K562 (cell line): Measurements from ENCODE around the gene KRT36. TPM values are rescaled to one million over a fixed set of nuclear protein-coding genes. Genes with fewer than 3 reads are reported as not detected.

ENCODE experiments used
- ATAC-seq: fragments of 200-7000 bp; cut with Tn5 transposase; 3 replicates; pipeline ENCODE4 v1.9.1; 2020; ENCODE audit warnings: moderate library complexity
- BruUV-seq: library from RNA; stranded (reverse); fragments of 400-500 nt; replicated peaks from 2 replicates; lab custom pipeline; 2021; lab: Mats Ljungman, UMichigan
- CTCF ChIA-PET: fragments of 300-600 bp; formaldehyde crosslinking; extraction: SDS; loops from one replicate; lab custom pipeline; 2021; ENCODE audit warnings: low intra/inter-chr PET ratio; lab: Yijun Ruan, JAX
- POLR2A ChIA-PET: fragments of 300-600, 350-650 bp; sonication (Branson Sonifier 250); formaldehyde crosslinking; extraction: SDS; loops from one replicate; lab custom pipeline; 2021; ENCODE audit warnings: antibody characterized with exemption, inconsistent platforms; lab: Yijun Ruan, JAX
- DNase-seq, 4 experiments: peaks; one replicate each; pipeline versions ENCODE4 v3.0.0 to v3.0.0-alpha.2; 2011 to 2018; ENCODE audit warnings: low spot score in 3 of 4, mixed read lengths in 3 of 4; ENCODE audit errors: extremely low read depth in 1 of 4
- FAIRE-seq: peaks from 2 replicates; lab custom pipeline; 2011; peaks lifted over from hg19 to GRCh38; lab: Jason Lieb, UNC
- H2AFZ ChIP-seq: 2 replicates; pipeline ENCODE4 v1.6.0; 2011; ENCODE audit warnings: low read depth, low read length, control low read depth, inconsistent platforms
- H3K27ac ChIP-seq: fragments of 200-600 bp; 3 replicates; pipeline ENCODE4 v1.8.0; 2011; ENCODE audit warnings: low read depth, mild to moderate bottlenecking, control low read depth, inconsistent platforms, low read length, moderate library complexity, mixed read lengths; ENCODE audit errors: extremely low read depth
- H3K27me3 ChIP-seq, 2 experiments: fragments of 300-600 bp in 1 of 2; 2 replicates in 1 of 2; 3 replicates in 1 of 2; pipeline versions ENCODE4 v1.6.0 to v1.8.0; 2011; ENCODE audit warnings: inconsistent platforms in 2 of 2, low read length in 2 of 2, mild to moderate bottlenecking in 1 of 2, mixed read lengths in 1 of 2, moderate library complexity in 1 of 2; ENCODE audit not compliant: control insufficient read depth in 2 of 2, insufficient read depth in 2 of 2
- H3K36me3 ChIP-seq: fragments of 300-600 bp; 3 replicates; pipeline ENCODE4 v1.8.0; 2011; ENCODE audit warnings: mild to moderate bottlenecking, low read length, inconsistent platforms; ENCODE audit not compliant: control insufficient read depth, insufficient read depth
- H3K4me1 ChIP-seq, 2 experiments: fragments of 200-600 bp in 1 of 2; replicated peaks in 1 of 2; 2 replicates in 1 of 2; 3 replicates in 1 of 2; pipeline versions ENCODE4 v1.5.1 to v1.8.0; 2011; ENCODE audit warnings: inconsistent platforms in 2 of 2, low read length in 2 of 2, mild to moderate bottlenecking in 1 of 2, mixed read lengths in 1 of 2, moderate library complexity in 1 of 2; ENCODE audit not compliant: control insufficient read depth in 2 of 2, insufficient read depth in 2 of 2
- H3K4me2 ChIP-seq: 2 replicates; pipeline ENCODE4 v1.6.1; 2011; ENCODE audit warnings: low read length, control low read depth, inconsistent platforms, mixed read lengths; ENCODE audit not compliant: insufficient read depth
- H3K4me3 ChIP-seq: fragments of 200-600 bp; sonication (generic), shearing (Covaris generic); 2 replicates; pipeline ENCODE4 v1.5.1; 2016; ENCODE audit warnings: control low read depth, inconsistent platforms
- H3K79me2 ChIP-seq: fragments of 200-600 bp; 3 replicates; pipeline ENCODE4 v1.8.0; 2011; ENCODE audit warnings: low read length, inconsistent platforms; ENCODE audit not compliant: control insufficient read depth, insufficient read depth
- H3K9ac ChIP-seq, 2 experiments: 2 replicates each; pipeline versions ENCODE4 v1.6.0 to v1.6.1; 2011; ENCODE audit warnings: low read depth in 2 of 2, low read length in 2 of 2, control low read depth in 1 of 2, inconsistent platforms in 1 of 2, mild to moderate bottlenecking in 1 of 2, mixed read lengths in 1 of 2; ENCODE audit not compliant: insufficient read depth in 1 of 2
- H3K9me1 ChIP-seq: one replicate; pipeline ENCODE4 v1.6.0; 2011; ENCODE audit warnings: inconsistent platforms, mild to moderate bottlenecking, low read length, moderate library complexity; ENCODE audit not compliant: control insufficient read depth, insufficient read depth
- H3K9me3 ChIP-seq: replicated peaks from 2 replicates; pipeline ENCODE4 v1.5.1; 2011; ENCODE audit warnings: low read depth, low read length, inconsistent platforms; ENCODE audit not compliant: control insufficient read depth, insufficient read depth
- H4K20me1 ChIP-seq: replicated peaks from 2 replicates; pipeline ENCODE4 v1.6.1; 2011; ENCODE audit warnings: low read length, inconsistent platforms, mixed read lengths; ENCODE audit not compliant: control insufficient read depth, insufficient read depth
- ARID1B ChIP-seq: fragments of 450-650 bp; IDR thresholded peaks from 2 replicates; pipeline ENCODE4 v1.6.1; 2016; ENCODE audit warnings: antibody characterized with exemption, mild to moderate bottlenecking, inconsistent platforms
- C11orf30 ChIP-seq: fragments of 450-650 bp; IDR thresholded peaks from 2 replicates; pipeline ENCODE4 v1.6.1; 2016; ENCODE audit warnings: low read depth, mild to moderate bottlenecking
- ELF4 ChIP-seq: fragments of 450-650 bp; formaldehyde crosslinking; IDR thresholded peaks from 2 replicates; pipeline ENCODE4 v1.4.0; 2022; ENCODE audit warnings: missing genetic modification characterization
- MAFG ChIP-seq: fragments of 450-650 bp; conservative IDR thresholded peaks from 2 replicates; pipeline ENCODE4 v1.6.1; 2016; ENCODE audit warnings: missing genetic modification characterization, missing compliant biosample characterization
- PURB ChIP-seq: sonication (generic); formaldehyde crosslinking; IDR thresholded peaks from 2 replicates; pipeline ENCODE4 v1.9.0; 2021; ENCODE audit warnings: low read depth, mild to moderate bottlenecking, missing genetic modification reagents
- RFX1 ChIP-seq: fragments of 450-650 bp; IDR thresholded peaks from 2 replicates; pipeline ENCODE4 v1.6.1; 2016; ENCODE audit warnings: mild to moderate bottlenecking, moderate library complexity
- ZNF316 ChIP-seq: fragments of 450-650 bp; IDR thresholded peaks from 2 replicates; pipeline ENCODE4 v1.6.1; 2016
- ZNF431 ChIP-seq: sonication (generic); formaldehyde crosslinking; IDR thresholded peaks from 2 replicates; pipeline ENCODE4 v1.8.0; 2022; ENCODE audit warnings: mild to moderate bottlenecking, missing genetic modification reagents
- ZNF444 ChIP-seq: fragments of 250-450 bp; sonication (Bioruptor Pico); IDR thresholded peaks from 2 replicates; pipeline ENCODE4 v1.4.0; 2020; ENCODE audit warnings: mild to moderate bottlenecking, moderate library complexity
- WGBS: fragments of 100-300 bp; shearing (Covaris generic); methylation state at CpG from one replicate; pipeline ENCODE4 v1.1.6; 2016; ENCODE audit warnings: low coverage, mixed read lengths; ENCODE audit not compliant: insufficient coverage; ENCODE audit errors: missing lambda C conversion rate; 5-methylcytosine and 5-hydroxymethylcytosine counted together
- in situ Hi-C: fragments of 300-500 bp; cut with MboI; formaldehyde crosslinking; loops from 4 replicates; pipeline ENCODE4 v1.15.0; 2018; ENCODE audit warnings: inconsistent platforms, mixed read lengths
- intact Hi-C: fragments of 100-400 bp; cut with micrococcal nuclease; formaldehyde crosslinking; loops from 2 replicates; pipeline ENCODE4 v1.14.2; 2022
- polyA plus RNA-seq, 8 experiments: library from polyadenylated mRNA; depleted of rRNA in 4 of 8; stranded (reverse) in 5 of 8; unstranded in 3 of 8; fragments of >200 nt; fragmentation: Nextera tagmentation in 2 of 8; fragmentation: Illumina TruSeq in 1 of 8; extraction: Ambion mirVana in 2 of 8; extraction: Trizol in 1 of 8; gene quantifications; 2 replicates each; pipeline versions ENCODE4 v1.2.1 to v1.2.3, GENCODE V29; 2011 to 2014; ENCODE audit warnings: inconsistent platforms in 1 of 8, missing spikeins in 1 of 8
- total RNA-seq, 7 experiments: library from RNA; depleted of rRNA in 6 of 7; stranded (reverse); fragments of >200 nt in 6 of 7; fragmentation: Illumina TruSeq in 2 of 7; extraction: Trizol in 2 of 7; gene quantifications; 2 replicates each; pipeline versions ENCODE4 v1.2.1 to v1.2.3, GENCODE V29; 2011 to 2021; ENCODE audit warnings: low replicate concordance in 1 of 7
- TF ChIP-seq, protein P1 (sequence below): fragments of 450-650 bp; IDR thresholded peaks from 2 replicates; pipeline ENCODE4 v1.6.1; 2016

KRT36 gene
- total and polyA plus RNA-seq, 9 of the 15 experiments (the other 6 are each of a cell fraction or from before 2014, with no cell fraction given): 0.04 TPM; not detected in 8

DNA sequence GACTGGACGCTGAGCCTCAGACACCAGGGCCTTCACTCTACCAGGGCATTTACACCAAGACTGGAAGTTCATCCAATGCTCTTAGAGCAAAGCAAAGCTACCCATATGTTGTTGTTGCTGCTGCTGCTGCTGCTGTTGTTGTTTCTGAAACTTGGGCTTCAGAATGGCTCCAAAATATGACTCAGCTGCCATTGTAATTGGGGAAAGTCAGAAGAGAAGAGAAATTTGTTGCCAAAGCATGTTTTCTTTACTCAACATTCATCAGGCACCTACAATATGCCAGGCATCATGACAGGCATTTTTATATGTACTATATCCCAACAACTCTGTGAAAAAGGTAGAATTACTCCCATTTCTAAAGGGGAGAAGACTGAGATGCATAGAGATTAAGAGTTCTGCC is 34.5 kb downstream of the KRT36 start:
- FAIRE-seq: no peak
- H3K4me2 ChIP-seq: no peak overlapping the region
- no peaks in the 10 kb centered on the region for H3K36me3 ChIP-seq
- WGBS: 0% methylated on average over 1 of the region's 1 CpG
- H3K79me2 ChIP-seq: no peaks in the 10 kb centered on the region
- H3K9me1 ChIP-seq: no peaks in the 10 kb centered on the region
- intact Hi-C loops (no loop called here), in situ Hi-C loops (no loop called here)
- H3K4me3 ChIP-seq: no peak overlapping the region
- no peak overlapping the region for H3K9ac ChIP-seq
- no peak overlapping the region for H2AFZ ChIP-seq
- no peak for ATAC-seq
- H4K20me1 ChIP-seq: no peaks in the 10 kb centered on the region
- CTCF ChIA-PET: no interaction called here
- no peak overlapping the region for H3K27ac ChIP-seq
- H3K27me3 ChIP-seq: peaks cover 0 to 5% of the 10 kb centered on the region in 2 experiments; a peak in 2 of 5 replicates
- H3K9me3 ChIP-seq: no peaks in the 10 kb centered on the region; the same call in 1 of the 2 replicates
- no peak for TF ChIP-seq ZNF431
- no peak for TF ChIP-seq RFX1
- POLR2A ChIA-PET: interaction anchor here (0.7 kb wide), 1 partner anchor 31 kb away, joined by 3 read pairs; no protein-coding TSS in a partner anchor
- DNase-seq: no peak
- H3K4me1 ChIP-seq: no peaks in the 10 kb centered on the region; a peak in 1 of 5 replicates
- no TSS peak for BruUV-seq

DNA sequence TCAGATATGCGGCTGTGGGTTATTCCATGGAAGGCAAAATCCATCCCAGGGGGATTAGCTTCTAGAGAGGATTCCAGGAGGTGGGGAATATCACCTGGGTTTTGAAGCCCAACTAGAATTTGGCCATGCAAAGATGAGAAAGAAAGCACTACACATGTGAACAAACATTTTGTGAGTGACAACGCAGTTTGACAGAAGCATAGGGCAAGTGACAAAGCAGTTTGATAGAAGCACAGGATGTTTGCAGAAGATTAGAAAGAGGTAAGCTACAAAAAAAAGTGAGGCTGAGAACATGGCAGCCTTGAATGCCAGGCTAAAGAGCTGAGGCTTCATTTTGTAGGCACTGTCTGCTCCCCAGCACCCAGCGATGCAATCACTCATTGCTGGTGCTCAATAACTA is 36.6 kb downstream of the KRT36 start:
- H3K36me3 ChIP-seq: no peaks in the 10 kb centered on the region
- no peaks in the 10 kb centered on the region for H3K9me1 ChIP-seq
- ChIA-PET CTCF (no interaction called here), POLR2A (interaction anchor here (0.7 kb wide), 1 partner anchor 84 kb away, joined by 3 read pairs; the partner anchor contains the start of gene KRT33B)
- no TSS peak for BruUV-seq
- H3K27ac ChIP-seq: no peak overlapping the region
- no peaks in the 10 kb centered on the region; the same call in 1 of the 2 replicates for H3K9me3 ChIP-seq
- peaks cover 2 to 4% of the 10 kb centered on the region in 2 experiments; a peak in 1 of 5 replicates for H3K27me3 ChIP-seq
- H3K4me3 ChIP-seq: no peak overlapping the region
- DNase-seq (no peak), ATAC-seq (no peak), FAIRE-seq (no peak)
- no peaks in the 10 kb centered on the region for H3K79me2 ChIP-seq
- H4K20me1 ChIP-seq: no peaks in the 10 kb centered on the region
- H3K9ac ChIP-seq: no peak overlapping the region
- TF ChIP-seq PURB (CRISPR knock-in tag): no peak
- TF ChIP-seq C11orf30: peak; percentile 55; the same call in 1 of the 2 replicates
- TF ChIP-seq MAFG (tag): peak; percentile 49
- no peak for TF ChIP-seq ZNF444 (CRISPR knock-in tag)
- TF ChIP-seq, protein P1, sequence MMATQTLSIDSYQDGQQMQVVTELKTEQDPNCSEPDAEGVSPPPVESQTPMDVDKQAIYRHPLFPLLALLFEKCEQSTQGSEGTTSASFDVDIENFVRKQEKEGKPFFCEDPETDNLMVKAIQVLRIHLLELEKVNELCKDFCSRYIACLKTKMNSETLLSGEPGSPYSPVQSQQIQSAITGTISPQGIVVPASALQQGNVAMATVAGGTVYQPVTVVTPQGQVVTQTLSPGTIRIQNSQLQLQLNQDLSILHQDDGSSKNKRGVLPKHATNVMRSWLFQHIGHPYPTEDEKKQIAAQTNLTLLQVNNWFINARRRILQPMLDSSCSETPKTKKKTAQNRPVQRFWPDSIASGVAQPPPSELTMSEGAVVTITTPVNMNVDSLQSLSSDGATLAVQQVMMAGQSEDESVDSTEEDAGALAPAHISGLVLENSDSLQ: peak; percentile 47; the same call in 1 of the 2 replicates
- peak; percentile 78 for TF ChIP-seq ZNF316
- 0 out of 2 replicates have a peak, but pooled peaks have one; percentile 11 for TF ChIP-seq ARID1B
- no peak for TF ChIP-seq ELF4 (CRISPR knock-in tag)
- H2AFZ ChIP-seq: no peak overlapping the region
- WGBS: 0% methylated on average over 3 of the region's 3 CpGs
- in situ Hi-C loops (no loop called here), intact Hi-C loops (no loop called here)
- no peaks in the 10 kb centered on the region for H3K4me1 ChIP-seq
- H3K4me2 ChIP-seq: no peak overlapping the region
